ENCODE measurements around the gene PARK7.
"Not testable (repeated sequence)": the region's sequence is repeated elsewhere in the genome, so short reads cannot be mapped to it uniquely, and the experiment has no call there.

Gene PARK7

GRCh38 chr1:7943251-7943650 lies 18.3 kb upstream of the PARK7 start:
- DNase-seq (ENCODE audit: low read depth): no peak

- DNase-seq (ENCODE audit: low read depth): peak; percentile 27
Measured at GRCh38 chr1:7948960-7949359, 12.6 kb upstream of the PARK7 start.

- not testable (repeated sequence) for DNase-seq (ENCODE audit: low read depth)
Measured at GRCh38 chr1:7952791-7953190, 8.7 kb upstream of the PARK7 start.

GRCh38 chr1:7953850-7954609 lies 7.5 kb upstream of the PARK7 start:
- peak; percentile 33 for DNase-seq (ENCODE audit: low read depth)

GRCh38 chr1:7954683-7955082 lies 6.8 kb upstream of the PARK7 start:
- no peak for DNase-seq (ENCODE audit: low read depth)

GRCh38 chr1:7956218-7957032 lies 5.1 kb upstream of the PARK7 start:
- DNase-seq (ENCODE audit: low read depth): no peak

GRCh38 chr1:7960165-7960564 lies 1.3 kb upstream of the PARK7 start:
- no peak for DNase-seq (ENCODE audit: low read depth)

GRCh38 chr1:7960867-7961215 lies 670 bp upstream of the PARK7 start:
- no peak for DNase-seq (ENCODE audit: low read depth)

GRCh38 chr1:7962014-7962335 lies 464 bp downstream of the PARK7 start:
- DNase-seq (ENCODE audit: low read depth): no peak

GRCh38 chr1:7962636-7963377 lies 1.3 kb downstream of the PARK7 start:
- DNase-seq (ENCODE audit: low read depth): no peak

GRCh38 chr1:7963378-7963730 lies 1.8 kb downstream of the PARK7 start:
- DNase-seq (ENCODE audit: low read depth): not testable (repeated sequence)

GRCh38 chr1:7963841-7964240 lies 2.3 kb downstream of the PARK7 start:
- DNase-seq (ENCODE audit: low read depth): not testable (repeated sequence)

GRCh38 chr1:7964476-7964875 lies 3.0 kb downstream of the PARK7 start:
- no peak for DNase-seq (ENCODE audit: low read depth)

- DNase-seq (ENCODE audit: low read depth): no peak
Measured at GRCh38 chr1:7967196-7967595, 5.7 kb downstream of the PARK7 start.

GRCh38 chr1:7967651-7968050 lies 6.1 kb downstream of the PARK7 start:
- no peak for DNase-seq (ENCODE audit: low read depth)

- DNase-seq (ENCODE audit: low read depth): no peak
Measured at GRCh38 chr1:7970246-7970645, 8.7 kb downstream of the PARK7 start.

GRCh38 chr1:7971024-7971423 lies 9.5 kb downstream of the PARK7 start:
- no peak for DNase-seq (ENCODE audit: low read depth)

GRCh38 chr1:7972285-7972684 lies 10.8 kb downstream of the PARK7 start:
- no peak for DNase-seq (ENCODE audit: low read depth)

- no peak for DNase-seq (ENCODE audit: low read depth)
Measured at GRCh38 chr1:7973086-7973485, 11.6 kb downstream of the PARK7 start.

- DNase-seq (ENCODE audit: low read depth): no peak
Measured at GRCh38 chr1:7975212-7975865, 13.8 kb downstream of the PARK7 start.

GRCh38 chr1:7980984-7981383 lies 19.5 kb downstream of the PARK7 start:
- DNase-seq (ENCODE audit: low read depth): no peak

GRCh38 chr1:7983086-7983778 lies 21.7 kb downstream of the PARK7 start:
- DNase-seq (ENCODE audit: low read depth): no peak

All from T follicular helper cell (primary cell).